GM04504 (cell line): ENCODE data around the gene MAB21L4.

Experiments
- DNase-seq: peaks from one replicate; pipeline ENCODE4 v3.0.0-alpha.2; 2012; ENCODE audit warnings: low read depth

Gene MAB21L4

DNA sequence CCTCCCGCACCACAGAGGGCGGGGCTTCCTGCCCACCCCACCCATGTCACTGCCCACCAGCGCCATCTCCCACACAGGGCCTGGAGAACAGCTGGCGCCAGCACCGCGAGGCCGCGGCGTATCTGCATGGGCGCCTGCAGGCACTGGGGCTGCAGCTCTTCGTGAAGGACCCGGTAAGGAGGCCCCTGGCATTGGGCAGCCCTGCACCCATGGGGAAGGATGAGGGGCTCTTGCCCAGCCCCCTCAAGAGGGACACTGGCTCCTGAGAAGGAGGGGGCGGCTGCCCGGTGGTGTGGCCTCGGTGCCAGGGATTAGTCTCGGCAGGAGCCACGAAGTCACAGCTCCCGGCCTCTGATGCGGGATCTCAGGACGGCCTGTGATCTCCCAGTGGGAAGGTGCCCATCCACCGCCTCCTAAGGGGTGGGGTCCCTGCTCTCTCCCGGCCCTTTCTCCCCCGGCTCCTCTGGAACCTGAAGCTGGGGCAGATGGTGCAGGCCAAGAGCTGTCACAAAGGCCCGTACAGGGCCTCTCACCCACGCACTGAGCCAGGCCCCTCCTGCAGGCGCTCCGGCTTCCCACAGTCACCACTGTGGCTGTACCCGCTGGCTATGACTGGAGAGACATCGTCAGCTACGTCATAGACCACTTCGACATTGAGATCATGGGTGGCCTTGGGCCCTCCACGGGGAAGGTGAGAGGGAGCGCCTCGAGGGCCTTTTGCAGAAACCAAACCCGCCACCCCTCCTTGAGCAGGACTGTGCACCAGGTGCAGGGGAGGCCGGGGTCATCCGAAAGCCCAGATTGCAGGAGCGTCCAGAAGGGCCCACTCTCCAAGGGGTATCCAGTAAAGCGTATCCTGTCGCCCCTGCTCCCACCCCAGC is 18.3 kb downstream of the MAB21L4 start:
- DNase-seq, result no peak

GRCh38 chr2:240876475-240877251 is 19.3 kb downstream of the MAB21L4 start:
- no peak for DNase-seq

DNA sequence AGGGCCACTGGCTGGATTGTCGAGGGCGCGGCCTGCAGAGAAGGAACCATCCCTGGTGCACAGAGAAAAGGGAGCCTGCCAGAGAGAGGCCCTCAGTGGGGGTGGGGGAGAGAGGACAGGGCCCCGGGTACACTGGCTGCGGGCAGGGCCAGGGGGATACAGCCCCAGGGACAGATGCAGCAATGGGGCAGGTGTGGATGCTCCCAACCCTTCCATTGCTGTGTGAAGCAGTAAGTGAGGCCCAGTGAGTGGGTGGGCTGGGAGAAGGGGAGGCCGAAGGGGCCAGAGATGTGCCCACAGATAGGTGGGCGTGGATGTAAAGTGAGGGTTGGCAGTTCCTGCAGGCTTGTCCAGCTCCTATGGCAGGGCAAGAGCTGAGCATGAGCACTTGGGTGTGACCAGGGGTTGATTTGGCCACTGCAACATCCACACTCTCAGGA is 19.9 kb downstream of the MAB21L4 start:
- DNase-seq, result no peak

DNA sequence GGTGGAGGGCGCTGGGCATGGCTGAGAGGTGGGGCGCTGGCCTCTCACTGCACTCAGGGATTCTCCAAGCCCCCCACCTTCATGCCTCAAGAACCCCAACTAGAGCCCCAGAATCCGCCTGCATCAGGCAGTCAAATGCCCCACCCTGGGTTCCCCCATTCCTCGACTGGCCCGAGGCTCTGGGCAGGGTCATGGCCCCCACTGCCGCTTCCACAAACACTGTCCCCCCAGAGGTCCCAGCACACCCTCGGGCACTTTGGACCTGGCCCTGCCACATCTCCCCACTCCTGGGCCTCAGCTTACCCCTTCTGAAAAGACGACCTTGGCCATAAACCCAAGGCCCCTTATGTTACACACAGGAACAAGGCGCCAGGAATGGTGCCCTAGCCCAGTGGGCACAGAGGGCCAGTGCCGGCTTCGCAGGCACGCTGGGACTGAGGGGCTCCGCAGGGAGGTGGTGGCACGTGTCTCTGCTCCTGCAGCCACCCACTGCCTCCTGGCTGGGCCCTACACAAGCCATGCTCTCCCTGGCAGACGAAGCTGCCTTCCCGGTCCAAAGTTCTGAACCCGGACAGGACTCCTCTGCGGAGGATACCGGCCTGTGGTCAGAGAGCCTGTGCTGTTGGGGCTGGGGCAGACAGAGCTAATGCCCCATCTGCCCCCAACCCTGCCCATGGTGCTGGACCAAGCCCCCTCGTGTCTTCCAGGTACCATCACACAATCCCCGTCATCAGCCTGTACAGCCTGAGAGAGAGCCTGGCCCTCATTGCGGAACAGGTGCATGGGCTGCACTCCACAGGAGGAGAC is 20.5 kb downstream of the MAB21L4 start:
- no peak for DNase-seq

- no peak for DNase-seq
These were observed 21.2 kb downstream of the MAB21L4 start for GRCh38 chr2:240874715-240875227.

DNA sequence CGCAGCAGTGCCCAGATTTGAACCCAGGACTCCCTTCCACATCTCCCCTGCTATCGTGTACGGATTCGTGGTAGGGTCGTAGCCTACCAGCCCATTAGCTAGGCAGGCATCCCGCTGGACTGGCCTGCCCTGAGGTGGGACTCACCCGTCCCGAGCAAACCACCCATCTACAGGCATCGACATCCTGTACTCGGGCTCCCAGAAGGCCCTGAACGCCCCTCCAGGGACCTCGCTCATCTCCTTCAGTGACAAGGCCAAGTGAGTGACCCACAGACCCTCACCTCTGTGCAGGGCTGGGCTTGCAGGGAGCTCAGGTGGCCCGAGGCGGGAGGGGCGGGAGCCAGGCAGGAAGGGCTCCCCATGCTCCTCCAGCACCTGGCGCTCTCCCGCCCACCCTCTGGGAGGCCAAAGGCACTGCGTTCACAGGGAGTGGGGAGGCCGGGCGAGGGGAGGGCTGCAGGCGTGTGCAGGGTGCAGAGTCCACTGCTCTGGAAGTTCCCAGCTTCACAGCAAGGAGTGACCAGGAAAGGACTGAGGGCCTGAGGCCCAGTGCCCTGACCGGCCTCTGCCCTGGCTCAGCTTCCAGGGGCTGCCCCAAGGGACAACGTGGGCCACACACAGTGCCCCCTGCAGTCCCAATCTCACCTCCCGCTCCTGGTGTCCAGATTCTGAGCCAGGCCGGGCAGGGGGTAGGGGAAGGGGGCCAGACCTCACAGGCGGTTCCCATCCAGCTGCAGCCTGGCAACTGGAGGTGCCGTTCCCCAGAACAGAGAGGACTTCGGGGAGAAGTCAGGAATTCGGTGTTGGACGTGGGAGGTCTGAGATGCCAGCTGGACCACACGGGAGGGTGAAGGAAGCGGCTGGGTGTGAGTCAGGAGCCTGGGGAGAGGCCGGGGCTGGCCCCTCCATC is 21.9 kb downstream of the MAB21L4 start:
- no peak for DNase-seq

DNA sequence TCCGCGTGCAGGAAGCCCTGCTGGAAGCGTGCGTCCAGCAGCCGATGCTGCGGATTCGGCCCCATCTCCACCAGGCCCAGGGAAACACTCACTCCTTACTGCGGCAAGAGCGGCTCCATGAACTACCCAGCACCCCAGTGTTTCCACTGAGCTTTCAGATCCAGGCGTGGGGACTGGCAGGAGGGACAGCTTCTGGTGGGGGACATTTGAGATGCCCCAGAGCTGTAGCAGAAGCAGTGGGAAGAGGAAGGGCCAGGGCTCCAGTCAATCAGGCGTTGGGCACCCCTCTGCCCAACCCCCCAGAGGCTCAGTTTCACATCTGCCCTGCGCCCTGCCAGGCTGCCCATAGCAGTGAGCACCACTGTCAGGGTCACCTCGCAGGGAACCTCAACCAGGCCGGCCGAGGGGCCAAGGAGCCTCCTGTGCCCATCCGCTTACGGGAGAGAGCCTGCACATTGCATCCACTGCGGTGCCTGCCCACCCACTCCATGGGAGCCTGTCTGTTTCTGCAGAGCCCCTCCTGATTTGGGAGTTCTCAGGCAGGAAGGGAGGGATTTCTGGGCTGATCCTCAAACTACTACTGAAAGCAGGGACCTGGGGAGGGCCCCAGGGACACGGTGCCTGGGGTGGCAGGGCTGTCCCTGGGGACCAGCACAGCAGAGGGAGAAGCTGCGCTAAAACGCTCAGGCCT is 22.7 kb downstream of the MAB21L4 start:
- no peak for DNase-seq

DNA sequence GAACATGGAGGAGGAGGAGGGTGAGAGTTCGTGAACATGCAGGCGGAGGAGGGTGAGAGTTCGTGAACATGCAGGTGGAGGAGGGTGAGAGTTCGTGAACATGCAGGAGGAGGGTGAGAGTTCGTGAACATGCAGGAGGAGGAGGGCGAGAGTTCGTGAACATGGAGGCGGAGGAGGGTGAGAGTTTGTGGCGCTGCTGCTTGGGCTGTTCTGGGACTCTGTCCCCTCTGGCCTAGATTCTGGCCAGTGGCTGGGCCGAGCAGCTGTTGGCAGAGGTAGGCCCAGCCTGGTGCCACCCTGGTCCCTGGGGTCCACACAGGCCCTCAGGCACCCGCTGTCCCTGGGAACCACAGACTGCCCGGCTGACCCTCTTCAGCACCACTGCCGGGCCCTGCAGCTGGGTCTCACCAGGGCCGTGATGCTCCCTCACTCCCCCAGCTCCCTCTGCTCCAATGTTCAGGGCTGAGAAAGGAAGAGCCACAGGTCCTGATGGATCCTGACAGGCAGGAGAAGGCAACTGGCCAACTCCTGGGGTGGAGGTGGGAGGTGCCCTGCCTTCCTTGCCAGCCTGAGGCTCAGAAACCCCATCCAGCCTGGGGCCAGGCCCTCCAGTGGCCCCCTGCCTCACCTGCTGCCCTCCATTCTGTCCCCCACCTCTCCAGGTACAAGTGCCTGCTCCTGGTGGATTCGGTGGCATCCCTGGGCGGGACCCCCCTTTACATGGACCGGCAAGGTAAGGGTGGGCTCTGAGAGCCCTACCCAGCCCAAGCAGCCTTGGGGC is 23.4 kb downstream of the MAB21L4 start:
- DNase-seq, result no peak

DNA sequence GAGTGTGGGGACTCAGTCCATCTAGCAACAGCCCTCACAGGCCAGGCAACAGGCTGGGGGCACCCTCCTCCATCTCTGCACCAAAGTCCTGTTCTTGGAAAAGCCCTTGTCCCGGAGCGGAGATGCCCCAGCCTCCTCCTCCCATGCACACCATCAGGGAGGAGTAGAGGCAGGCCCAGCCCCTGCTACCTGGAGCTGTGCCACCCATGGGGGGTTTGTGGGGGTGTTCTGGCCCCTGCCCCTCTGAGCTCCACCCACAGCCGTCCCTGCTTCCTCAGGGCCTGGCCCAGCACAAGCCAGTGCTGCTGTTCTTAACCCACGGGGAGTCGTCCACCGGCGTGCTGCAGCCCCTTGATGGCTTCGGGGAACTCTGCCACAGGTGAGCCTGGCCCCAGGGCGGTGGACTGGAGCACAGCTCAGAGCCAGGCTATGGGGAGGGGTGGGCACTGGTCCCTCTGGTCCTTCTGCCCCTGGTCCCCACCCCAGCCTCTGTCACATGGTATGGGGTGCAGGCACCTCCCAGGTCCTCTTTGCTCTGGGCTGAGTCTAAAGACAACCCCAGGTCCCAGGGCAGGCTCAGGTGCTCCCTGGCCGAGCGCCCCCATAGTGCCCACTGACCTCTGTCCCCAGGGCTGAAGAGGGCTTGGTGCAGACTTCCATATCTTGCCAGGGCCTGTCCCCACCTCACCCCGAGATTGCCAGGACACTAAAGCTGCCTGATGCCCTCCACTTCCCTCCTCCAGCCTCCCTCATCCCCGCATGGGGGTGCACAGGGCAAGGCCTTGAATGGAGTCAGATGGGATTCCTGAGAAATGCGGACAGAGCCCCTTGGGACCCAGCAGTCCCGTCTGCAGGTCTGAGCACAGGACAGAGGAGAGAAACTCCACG is 24.6 kb downstream of the MAB21L4 start:
- no peak for DNase-seq

- no peak for DNase-seq
These were observed 25.7 kb downstream of the MAB21L4 start for GRCh38 chr2:240869956-240870875.

DNA sequence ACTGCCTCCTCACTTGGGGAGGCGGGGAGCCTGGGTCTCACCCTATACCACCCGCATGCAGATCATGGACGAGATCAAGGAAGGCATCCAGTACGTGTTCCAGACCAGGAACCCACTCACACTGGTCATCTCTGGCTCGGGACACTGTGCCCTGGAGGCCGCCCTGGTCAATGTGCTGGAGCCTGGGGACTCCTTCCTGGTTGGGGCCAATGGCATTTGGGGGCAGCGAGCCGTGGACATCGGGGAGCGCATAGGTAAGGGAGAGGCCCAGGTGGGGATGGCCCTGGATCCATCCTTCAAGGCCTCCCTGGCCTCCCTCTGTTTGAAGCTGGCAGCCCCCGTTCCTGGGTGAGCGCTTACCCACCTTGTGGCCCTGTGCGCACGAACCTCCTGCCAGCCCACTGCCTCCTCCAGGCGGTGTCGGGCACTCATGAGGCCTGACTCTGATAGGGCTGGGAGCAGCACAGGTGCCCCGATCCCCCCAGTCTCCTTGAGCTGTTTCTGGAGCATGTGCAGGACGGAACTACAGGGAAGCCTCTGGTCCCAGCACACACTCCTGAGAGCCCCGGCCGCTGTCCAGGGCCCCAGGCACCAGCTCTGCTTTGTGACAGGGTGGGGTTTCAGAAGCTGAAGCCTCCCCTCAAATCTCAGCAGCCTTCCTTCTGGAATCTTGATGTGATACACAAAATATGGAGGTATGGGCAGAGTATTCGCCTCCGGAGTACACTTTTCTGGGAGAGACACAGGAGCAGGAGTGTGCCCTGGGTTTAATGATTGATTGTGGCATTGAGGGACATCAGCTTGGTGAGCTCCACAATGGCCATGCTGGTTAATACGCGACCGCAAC is 26.6 kb downstream of the MAB21L4 start:
- DNase-seq, result no peak

DNA sequence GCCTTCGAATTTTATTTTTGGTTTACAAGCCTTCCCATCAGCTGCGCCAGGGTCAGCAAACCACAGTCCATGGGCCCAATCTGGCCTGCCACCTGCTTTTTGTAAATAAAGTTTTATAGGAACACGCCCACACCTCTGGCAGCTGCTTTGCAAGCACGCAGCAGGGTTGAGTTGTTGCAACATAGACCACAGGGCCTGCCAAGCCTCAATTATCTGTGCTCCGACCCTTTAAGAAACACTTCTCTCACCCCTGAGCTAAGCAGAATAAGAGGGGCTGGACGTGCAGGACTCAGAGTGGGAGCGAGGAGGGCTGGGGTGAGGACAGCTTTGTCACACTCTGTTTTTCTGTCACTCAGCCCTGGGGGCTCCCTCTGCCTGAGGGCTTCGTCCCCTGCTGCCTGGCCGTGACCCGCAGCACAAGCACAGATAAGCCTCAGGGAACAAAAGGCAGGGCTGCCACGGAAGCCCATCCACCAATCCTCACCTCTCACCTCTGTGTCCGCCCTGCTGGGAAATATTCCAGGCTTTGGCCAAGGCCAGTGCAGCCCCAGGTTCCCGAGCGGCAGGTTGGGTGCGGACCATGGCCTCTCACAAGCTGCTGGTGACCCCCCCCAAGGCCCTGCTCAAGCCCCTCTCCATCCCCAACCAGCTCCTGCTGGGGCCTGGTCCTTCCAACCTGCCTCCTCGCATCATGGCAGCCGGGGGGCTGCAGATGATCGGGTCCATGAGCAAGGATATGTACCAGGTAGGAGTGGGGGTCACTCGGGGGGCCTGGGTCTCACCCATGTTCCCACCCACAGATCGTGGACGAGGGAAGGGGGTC is 27.5 kb downstream of the MAB21L4 start, which contains the start of gene AGXT:
Gene AGXT, plus strand, starts transcription at position 539 of the 823 bp plus-strand sequence. Its CDS starts 42 bp downstream, at position 581.
- no peak for DNase-seq

DNA sequence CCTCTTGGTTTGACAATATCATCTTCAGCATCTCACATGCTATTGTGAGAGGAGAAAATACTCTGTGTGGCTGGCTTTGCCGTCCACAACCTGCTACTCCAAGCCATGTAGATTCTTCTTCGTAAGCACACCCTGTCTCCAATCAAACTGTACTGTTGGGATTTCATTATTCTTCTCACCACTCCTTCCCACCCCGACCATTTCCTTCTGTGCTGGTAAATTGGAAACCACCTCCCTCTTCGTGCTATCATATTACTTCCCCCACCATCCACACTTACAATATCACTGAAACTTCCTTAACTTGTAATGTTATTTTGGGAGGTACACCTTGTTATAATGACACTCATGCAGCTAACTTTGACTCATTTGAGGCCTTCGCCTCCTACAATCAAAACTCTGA is 30.6 kb downstream of the MAB21L4 start:
- no peak for DNase-seq

GRCh38 chr2:240864475-240864874 is 31.5 kb downstream of the MAB21L4 start:
- no peak for DNase-seq

DNA sequence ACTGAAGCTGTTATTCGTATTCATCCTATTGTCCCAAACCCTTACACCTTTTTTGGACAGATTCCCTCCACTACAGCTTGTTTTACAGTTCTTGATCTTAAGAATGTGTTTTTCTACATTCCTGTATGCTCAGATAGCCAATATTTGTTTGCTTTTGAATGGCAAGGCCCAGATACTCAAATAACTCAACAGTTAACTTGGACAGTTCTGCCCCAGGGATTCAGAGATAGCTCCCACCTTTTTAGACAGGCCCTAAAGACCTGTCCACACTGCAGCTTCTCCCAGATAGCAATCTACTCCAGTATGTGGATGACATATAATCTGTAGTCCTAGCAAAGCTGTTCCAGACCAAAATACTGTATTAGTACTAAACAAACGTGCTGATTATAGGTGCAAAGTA is 34.4 kb downstream of the MAB21L4 start:
- no peak for DNase-seq

- no peak for DNase-seq
These were observed 37.1 kb downstream of the MAB21L4 start for GRCh38 chr2:240858871-240859270.
